Measurements from ENCODE around the gene ILKAP.

ILKAP gene

DNA sequence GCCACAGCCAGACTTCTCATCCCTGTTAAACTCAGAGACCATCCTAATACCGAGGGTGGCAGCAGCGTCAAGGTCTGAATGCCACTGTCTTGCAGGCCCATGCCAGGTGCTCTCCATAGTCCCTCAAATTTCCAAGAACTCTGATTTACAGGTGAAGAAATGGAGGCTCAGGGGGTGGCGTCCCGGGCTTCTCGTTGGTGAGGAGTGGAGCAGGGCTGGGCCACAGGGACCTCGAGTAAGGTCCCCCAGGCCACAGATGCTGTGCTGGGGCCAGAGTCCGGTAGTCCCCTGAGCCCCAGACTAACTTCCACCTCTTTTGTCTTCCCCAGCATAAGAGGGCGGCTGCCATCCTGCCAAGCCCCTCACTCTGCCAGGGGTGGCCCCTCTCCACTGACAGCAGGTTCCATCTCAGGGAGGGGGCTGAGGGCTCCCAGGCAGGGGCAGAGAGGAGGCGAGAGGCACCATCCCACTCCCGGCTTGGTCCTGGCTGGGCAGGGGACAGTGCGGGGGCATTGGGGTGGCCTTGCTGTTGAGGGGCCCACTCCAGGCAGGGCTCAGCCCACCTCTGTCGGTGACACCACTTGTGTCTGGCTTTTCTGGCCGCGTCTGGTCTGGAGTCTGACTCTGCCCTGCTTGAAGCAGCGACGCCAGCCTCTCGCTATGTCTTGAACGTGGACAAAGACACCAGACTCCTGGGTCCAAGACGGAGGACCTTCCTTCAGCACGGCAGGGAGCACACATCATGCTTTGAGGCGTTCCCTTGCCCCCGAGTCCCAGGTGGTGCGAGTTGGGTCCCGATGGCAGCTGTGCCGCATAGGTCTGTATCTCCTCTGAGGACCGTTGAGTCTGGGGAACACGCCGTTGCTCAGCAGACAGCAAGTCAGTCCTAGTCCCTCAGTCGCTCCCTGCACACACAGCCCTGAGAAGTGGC is 80.9 kb downstream of the ILKAP start:
- no peak for DNase-seq (ENCODE audit: low spot score)

DNA sequence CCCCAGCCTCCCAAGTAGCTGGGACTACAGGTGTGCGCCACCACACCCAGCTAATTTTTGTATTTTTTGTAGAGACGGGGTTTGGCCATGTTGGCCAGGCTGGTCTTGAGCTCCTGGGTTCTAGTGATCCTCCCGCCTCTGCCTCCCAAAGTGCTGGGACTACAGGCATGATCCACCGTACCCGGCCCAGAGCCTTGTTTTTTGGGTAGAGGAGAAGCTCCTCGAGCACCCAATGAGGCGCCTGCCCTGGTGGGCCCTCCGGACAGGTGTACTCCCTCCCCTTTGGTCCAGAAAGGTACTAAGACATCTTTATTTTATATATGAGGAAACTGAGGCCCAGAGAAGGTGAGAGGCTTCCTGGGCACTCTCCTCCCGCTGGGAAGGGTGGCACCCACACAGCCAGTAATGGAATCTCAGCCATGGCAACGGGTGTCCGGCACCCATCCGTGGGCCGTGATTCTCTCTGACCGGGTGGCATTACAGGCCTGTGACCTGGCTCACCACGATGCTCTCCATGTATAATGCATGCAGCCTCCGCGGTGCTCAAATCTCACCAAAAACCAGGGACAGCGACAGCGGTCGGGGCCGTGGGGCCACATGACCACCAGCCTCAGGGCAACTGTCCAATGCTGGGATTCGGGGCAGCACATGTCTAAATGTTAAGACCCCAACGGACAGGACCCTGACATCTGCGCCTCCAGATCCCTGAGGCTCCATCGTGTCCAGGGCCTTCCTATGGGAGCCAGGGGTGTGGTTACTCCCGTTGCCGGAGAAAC is 81.8 kb downstream of the ILKAP start:
- DNase-seq (ENCODE audit: low spot score): no peak

DNA sequence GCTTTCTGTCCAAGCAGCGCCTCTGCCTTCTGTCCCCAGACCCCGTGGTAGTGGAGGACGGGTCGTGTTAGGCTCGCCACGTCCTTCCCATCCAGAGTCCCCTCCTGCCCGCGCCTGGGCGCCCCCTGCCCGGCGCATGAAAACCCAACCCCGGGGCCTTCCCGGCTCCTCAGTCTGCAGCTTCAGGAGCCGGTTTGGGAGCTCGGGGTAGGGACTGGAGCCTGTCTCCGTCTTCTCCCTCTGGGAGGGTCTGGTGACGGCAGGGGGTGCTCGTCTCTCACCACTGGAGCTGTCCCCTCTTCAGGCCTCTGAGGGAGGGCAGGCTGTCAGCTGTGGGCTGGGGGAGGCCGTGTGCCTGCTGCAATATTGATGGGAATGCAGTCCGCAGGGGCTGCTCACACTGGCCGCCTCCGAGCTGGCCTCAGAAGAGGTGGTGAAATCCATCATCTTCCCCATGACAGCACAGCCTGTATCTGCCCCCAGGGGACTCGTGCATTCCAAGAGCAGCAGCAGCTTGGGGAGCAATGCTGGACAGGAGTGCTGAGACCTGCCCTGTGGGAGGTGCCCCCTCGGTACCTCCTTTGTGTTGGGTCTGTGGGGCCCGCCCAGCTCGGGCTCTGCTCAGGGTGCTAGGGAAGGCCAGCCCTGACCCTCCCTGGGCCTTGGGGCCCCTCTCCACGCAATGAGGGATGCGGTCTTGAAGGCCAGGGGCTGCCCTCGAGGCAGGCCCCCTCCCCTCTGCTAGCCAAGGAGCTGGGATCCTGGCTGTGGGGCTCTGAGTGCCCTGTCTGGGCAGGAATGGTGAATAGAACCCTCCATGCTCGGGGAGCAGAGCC is 82.8 kb downstream of the ILKAP start:
- DNase-seq (ENCODE audit: low spot score): no peak
